Erythroblast (primary cell): ENCODE results near the gene AGRP.

Source experiments
- DNase-seq, 2 experiments: peaks; one replicate each; lab custom pipeline; 2025; lab: John Stamatoyannopoulos, UW
- GATA1 ChIP-seq: IDR thresholded peaks from 2 replicates; pipeline ENCODE4 v1.6.1; 2011; ENCODE audit warnings: low read depth, mild to moderate bottlenecking, control low read depth, low read length, moderate library complexity
- POLR2A ChIP-seq: IDR thresholded peaks from 2 replicates; pipeline ENCODE4 v1.6.1; 2011; ENCODE audit warnings: mild to moderate bottlenecking, low read length

Gene AGRP

DNA sequence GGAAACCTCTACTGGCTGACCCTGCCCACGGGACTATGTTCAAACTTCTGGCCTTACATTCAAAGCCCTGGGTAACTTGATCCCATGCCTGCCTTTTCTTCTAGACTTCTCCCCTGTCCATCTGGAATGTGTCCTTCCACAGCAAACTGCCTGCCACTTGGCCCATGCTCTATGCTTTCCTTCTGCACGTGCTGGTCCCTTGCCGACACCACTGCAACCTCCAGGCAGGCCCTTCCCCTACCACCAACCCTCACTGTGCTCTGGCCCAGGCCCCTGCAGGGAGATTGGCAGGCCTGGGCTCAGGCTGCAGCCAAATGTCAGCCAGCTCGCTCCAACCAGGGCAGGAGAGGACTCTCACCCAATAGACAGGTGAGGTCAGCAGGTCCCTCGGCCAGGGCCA, 41.4 kb downstream of the AGRP start:
- no peak for DNase-seq
- TF ChIP-seq POLR2A, result no peak
- TF ChIP-seq GATA1, result no peak

GRCh38 chr16:67441271-67441753, 42.0 kb downstream of the AGRP start:
- DNase-seq, result no peak
- TF ChIP-seq GATA1 (no peak), POLR2A (peak; percentile 30)

DNA sequence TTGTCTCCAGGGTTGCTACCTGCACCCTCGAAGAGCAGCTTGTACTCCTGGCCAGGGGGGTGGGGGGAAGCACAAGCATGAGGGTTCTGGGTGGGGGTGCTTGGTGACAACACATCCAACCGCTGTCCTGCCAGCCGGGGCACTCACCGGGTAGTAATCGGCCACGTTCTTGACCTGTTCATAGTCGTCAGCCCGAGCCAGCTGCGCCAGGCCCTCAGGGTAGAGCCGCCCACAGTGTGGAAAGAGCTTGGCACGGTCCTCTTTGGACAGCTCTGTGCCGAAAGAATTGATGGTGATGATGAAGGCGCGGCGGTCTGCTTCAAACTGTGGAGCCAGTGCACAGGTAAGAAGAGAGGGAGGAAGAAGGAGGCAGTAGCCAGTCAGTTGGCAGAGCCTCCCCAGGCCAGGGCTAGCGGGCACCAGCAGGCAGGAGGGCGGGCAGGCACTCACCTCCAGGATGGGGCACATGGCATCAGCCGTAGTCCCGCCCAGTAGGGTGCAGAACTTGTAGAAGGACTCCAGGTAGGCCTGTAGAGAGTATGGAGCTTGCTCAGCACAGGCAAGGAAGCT, 44.4 kb downstream of the AGRP start:
- no peak for TF ChIP-seq GATA1
- no peak for TF ChIP-seq POLR2A
- DNase-seq, result no peak

DNA sequence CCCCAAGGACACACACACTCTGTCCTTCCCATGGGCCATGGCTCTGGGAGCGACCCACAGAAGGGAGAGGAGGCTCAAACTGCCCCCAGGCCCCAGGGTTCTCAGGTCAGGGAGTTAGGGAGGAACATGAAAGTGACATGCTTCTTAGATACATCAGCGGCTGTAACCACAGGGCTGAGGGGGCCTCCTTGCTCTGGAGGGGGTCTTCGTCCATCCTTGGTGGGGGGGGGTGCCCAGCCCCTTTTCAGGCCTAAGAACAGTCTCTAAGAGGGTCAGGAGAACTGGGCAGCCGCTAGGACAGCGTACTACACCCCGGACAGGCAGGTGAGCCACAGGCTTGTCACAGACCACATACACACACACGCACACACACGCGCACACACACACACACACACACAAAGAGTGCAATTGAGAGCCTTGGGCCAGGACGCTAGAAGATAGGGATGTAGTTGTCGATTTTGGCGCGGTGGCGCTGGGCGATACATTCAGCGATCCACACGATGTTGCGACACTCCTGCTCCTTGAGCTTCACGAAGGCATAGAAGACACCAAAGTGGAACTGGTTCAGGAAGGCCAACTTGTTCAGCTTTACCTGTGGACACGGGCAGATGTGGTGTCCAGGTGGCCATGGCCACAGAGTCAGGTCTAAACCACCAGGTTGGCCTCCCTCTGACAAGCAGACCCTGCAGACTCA, 45.1 kb downstream of the AGRP start:
- no peak for DNase-seq

DNA sequence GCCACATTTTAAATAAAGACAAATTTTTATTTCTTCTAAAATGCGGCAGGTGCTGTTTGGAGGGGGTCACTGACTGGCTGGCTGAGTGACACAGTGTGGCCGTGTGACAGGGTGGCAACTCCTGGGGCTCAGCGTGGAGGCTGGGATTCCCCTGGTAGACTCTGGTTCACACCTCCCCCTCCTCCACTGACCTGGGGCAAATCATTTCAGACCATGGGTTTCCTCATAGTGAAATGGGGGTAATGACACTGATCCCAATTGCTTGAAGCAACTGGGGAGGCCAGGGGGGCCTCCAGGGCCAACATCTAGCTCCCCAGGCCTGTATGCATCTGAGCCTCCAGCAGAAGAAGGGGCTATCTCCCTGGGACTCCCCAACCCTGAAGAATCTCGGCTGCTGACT, 45.8 kb downstream of the AGRP start:
- no peak for DNase-seq
- no peak for TF ChIP-seq GATA1
- no peak for TF ChIP-seq POLR2A

More for the DNA sequence above, 45.1 kb downstream of the AGRP start:
- TF ChIP-seq GATA1 (no peak), POLR2A (no peak)

DNA sequence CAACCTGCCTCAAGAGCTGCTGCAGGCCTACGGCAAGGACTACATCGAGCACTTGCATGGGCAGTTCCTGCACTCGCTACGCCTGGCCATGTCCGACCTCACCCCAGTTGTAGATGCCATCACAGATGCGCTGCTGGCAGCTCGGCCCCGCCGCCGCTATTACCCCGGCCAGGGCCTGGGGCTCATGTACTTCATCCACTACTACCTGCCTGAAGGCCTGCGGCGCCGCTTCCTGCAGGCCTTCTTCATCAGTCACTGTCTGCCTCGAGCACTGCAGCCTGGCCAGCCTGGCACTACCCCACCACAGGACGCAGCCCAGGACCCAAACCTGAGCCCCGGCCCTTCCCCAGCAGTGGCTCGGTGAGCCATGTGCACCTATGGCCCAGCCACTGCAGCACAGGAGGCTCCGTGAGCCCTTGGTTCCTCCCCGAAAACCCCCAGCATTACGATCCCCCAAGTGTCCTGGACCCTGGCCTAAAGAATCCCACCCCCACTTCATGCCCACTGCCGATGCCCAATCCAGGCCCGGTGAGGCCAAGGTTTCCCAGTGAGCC, 46.6 kb downstream of the AGRP start:
- TF ChIP-seq GATA1 (no peak), POLR2A (no peak)
- DNase-seq, result no peak

- DNase-seq, result no peak
- TF ChIP-seq GATA1 (no peak), POLR2A (no peak)
These were observed 47.6 kb downstream of the AGRP start for GRCh38 chr16:67435758-67436164.

GRCh38 chr16:67433131-67433719, 50.1 kb downstream of the AGRP start:
- TF ChIP-seq POLR2A, result no peak
- TF ChIP-seq GATA1, result no peak
- DNase-seq, result no peak
